Lower lobe of right lung (tissue), 2 donors: ENCODE results near the gene CDKN2C. TPM values are rescaled to one million over a fixed set of nuclear protein-coding genes. Genes with fewer than 3 reads are reported as not detected.

Experiments used
- ATAC-seq, 2 donors: fragments of 200-7000 bp; cut with Tn5 transposase; one replicate each; pipeline ENCODE4 v1.9.1; 2020 to 2022; ENCODE audit warnings: mild to moderate bottlenecking in 2 of 2, moderate library complexity in 2 of 2
- DNase-seq: peaks from one replicate; pipeline ENCODE4 v3.0.0-alpha.2; 2020
- H3K27ac ChIP-seq: fragments of 200-600 bp; one replicate; pipeline ENCODE4 v1.8.0; 2022
- H3K27me3 ChIP-seq: fragments of 200-600 bp; one replicate; pipeline ENCODE4 v1.8.0; 2022; ENCODE audit warnings: low read depth
- H3K36me3 ChIP-seq: fragments of 200-600 bp; one replicate; pipeline ENCODE4 v1.8.0; 2022; ENCODE audit warnings: mild to moderate bottlenecking
- H3K4me1 ChIP-seq: fragments of 200-600 bp; one replicate; pipeline ENCODE4 v1.8.0; 2022
- H3K4me3 ChIP-seq: fragments of 200-600 bp; one replicate; pipeline ENCODE4 v1.8.0; 2022; ENCODE audit warnings: mild to moderate bottlenecking
- H3K9me3 ChIP-seq: fragments of 200-600 bp; one replicate; pipeline ENCODE4 v1.8.0; 2022
- CTCF ChIP-seq: fragments of 200-600 bp; IDR thresholded peaks from one replicate; pipeline ENCODE4 v1.8.0; 2022; ENCODE audit warnings: antibody characterized with exemption, mild to moderate bottlenecking
- intact Hi-C: fragments of 100-400 bp; cut with DNase I; formaldehyde crosslinking; loops from one replicate; pipeline ENCODE4 v1.11.0; 2022
- total RNA-seq: library from RNA; stranded (reverse); fragmentation: NEBNext Ultra II Directional; extraction: Animal tissue kit (Norgen Biotek cat#: 25700); gene quantifications from one replicate; pipeline ENCODE4 v1.2.1, GENCODE V29; 2021
- donor health status: DM: no; HTN: yes; CAD: no; lungs with severe emphysema.

Gene CDKN2C
- total RNA-seq, 1 donor from 2014 or later, result 9.2 TPM

DNA sequence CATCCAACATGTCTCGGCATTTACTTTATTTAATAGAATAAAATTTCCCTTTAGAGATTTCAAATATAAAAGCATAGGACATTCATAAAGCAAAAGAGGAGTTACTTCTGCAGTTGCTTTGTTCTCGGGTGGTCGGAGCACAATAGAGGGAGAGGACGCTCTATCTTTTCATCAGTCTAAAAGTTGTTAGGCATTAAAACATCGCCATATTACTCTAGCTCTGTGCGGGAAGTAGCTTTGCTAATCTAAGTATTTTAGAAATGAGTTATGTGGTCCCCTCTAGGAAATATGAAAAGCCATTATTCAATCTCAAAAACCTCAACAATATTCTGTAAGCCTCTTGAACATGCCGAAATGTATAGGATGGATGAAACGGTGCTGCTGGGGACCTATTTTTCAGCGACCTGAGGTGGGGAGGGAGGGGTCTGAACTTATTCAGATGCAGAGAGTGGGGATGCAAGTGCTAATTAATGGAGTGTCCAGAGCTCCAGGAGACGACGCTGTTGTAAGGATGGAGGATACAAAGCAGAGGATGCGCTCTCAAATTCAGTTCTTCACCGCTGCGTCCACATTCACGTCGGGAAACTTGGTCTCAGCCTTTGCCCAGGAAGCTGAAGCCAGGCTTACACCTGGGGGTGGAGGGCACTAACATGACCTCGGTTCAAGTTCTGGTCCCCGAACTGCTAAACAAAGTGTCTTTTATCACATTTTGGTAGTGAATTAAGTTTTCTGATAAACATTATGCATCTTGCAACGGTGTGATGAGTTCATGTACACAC lies 6.3 kb downstream of the CDKN2C start:
- ATAC-seq (no peak), DNase-seq (no peak)
- intact Hi-C loops, result no loop called here
- Histone ChIP-seq H3K27me3 (no peaks in the 10 kb centered on the region), H3K4me1 (peaks cover 10% of the 10 kb centered on the region), H3K27ac (peak overlapping the region; percentile 91), H3K4me3 (peak overlapping the region; percentile 77), H3K36me3 (no peaks in the 10 kb centered on the region), H3K9me3 (no peaks in the 10 kb centered on the region)
- TF ChIP-seq CTCF, result no peak

- peak; percentile 64 to 70 for ATAC-seq
- intact Hi-C loops, result no loop called here
- no peaks in the 10 kb centered on the region for H3K27me3 ChIP-seq
- no peaks in the 10 kb centered on the region for H3K9me3 ChIP-seq
- H3K36me3 ChIP-seq, result no peaks in the 10 kb centered on the region
- no peak for DNase-seq
- H3K4me1 ChIP-seq, result peaks cover 10% of the 10 kb centered on the region
- H3K4me3 ChIP-seq, result peak overlapping the region; percentile 77
- TF ChIP-seq CTCF, result no peak
- H3K27ac ChIP-seq, result peak overlapping the region; percentile 91
Measured at GRCh38 chr1:50976890-50977574, 7.0 kb downstream of the CDKN2C start.

- ATAC-seq, result peak; percentile 90 to 91
- Histone ChIP-seq H3K4me3 (peak overlapping the region; percentile 77), H3K4me1 (peaks cover 10% of the 10 kb centered on the region), H3K27ac (peak overlapping the region; percentile 91), H3K27me3 (no peaks in the 10 kb centered on the region), H3K9me3 (no peaks in the 10 kb centered on the region), H3K36me3 (no peaks in the 10 kb centered on the region)
- no peak for TF ChIP-seq CTCF
- intact Hi-C loops, result no loop called here
- DNase-seq, result peak; percentile 76
Measured at GRCh38 chr1:50977575-50978143, 7.6 kb downstream of the CDKN2C start.

DNA sequence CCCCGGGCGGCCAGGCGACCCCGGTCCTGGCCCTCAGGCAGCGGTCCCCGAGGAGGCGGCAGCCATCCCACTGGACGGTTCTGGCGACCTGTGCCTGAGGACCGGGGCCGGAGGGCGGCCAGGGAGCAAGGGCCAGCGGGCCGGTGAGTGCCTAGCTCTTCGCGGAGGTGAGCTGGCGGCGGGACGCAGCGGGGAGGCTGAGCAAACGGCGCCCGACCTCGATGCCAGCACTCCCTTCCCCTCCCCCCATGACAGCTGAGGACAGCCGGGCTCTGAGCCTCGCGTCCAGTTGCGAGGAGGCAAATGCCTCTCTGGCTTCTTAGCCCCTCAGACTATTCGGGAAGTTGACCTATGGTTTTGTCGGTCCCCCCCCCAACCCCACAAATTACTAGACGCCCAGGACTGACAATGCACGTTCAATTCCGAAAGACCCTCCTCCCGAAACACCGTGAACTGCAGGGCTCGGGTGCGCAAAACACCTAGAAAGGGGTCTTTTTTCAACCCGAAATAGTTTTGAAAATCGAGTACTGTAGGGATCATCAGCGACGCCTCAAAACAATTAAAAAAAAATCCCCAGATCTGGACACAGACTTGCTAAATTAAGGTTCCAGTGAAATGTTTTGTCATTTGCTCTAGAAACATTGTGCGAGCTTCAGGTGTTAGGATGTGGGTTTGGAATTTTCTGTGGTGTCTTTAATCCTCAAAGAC lies 8.3 kb downstream of the CDKN2C start:
- no peaks in the 10 kb centered on the region for H3K9me3 ChIP-seq
- H3K4me1 ChIP-seq, result peaks cover 10% of the 10 kb centered on the region
- no peaks in the 10 kb centered on the region for H3K36me3 ChIP-seq
- H3K27ac ChIP-seq, result peak overlapping the region; percentile 91
- H3K27me3 ChIP-seq, result no peaks in the 10 kb centered on the region
- H3K4me3 ChIP-seq, result peak overlapping the region; percentile 77
- TF ChIP-seq CTCF, result no peak
- peak; percentile 84 to 85 for ATAC-seq
- intact Hi-C loops, result no loop called here
- DNase-seq, result peak; percentile 65
